Pancreas (tissue), 10 donors: ENCODE data around the gene TTLL5. TPM values are rescaled to one million over a fixed set of nuclear protein-coding genes. Genes with fewer than 3 reads are reported as not detected.

ENCODE experiments used
- ATAC-seq, 4 donors: fragments of 200-7000 bp; cut with Tn5 transposase; one replicate each; pipeline versions ENCODE4 v1.8.0 to v1.9.1; 2020; ENCODE audit warnings: mild to moderate bottlenecking in 4 of 4, moderate library complexity in 4 of 4
- DNase-seq, 6 donors: peaks; one replicate each; pipeline ENCODE4 v3.0.0-alpha.2; 2020
- FAIRE-seq: peaks from 2 replicates; lab custom pipeline; 2012; peaks lifted over from hg19 to GRCh38; lab: Jason Lieb, UNC
- H3K27ac ChIP-seq, 4 donors: fragments of 200-600 bp; sonication (generic); 1 replicate in 3 of 4; 2 replicates in 1 of 4; pipeline versions ENCODE4 v1.5.0 to v1.8.0; 2020
- H3K27me3 ChIP-seq, 4 donors: fragments of 200-600 bp; one replicate each; pipeline ENCODE4 v1.8.0; 2021
- H3K36me3 ChIP-seq, 3 donors: fragments of 200-600 bp; sonication (generic) in 1 of 3; one replicate each; pipeline versions ENCODE4 v1.5.0 to v1.8.0; 2020 to 2021
- H3K4me1 ChIP-seq, 3 donors: fragments of 200-600 bp; one replicate each; pipeline ENCODE4 v1.8.0; 2021
- H3K4me3 ChIP-seq, 4 donors: fragments of 200-600 bp; sonication (generic) in 2 of 4; one replicate each; pipeline versions ENCODE4 v1.5.0 to v1.8.0; 2020 to 2021
- H3K9me3 ChIP-seq, 4 donors: fragments of 200-600 bp; one replicate each; pipeline ENCODE4 v1.8.0; 2021
- WGBS, 2 donors: extraction: QIAGEN DNeasy Blood & Tissue Kit; methylation state at CpG; one replicate each; pipeline ENCODE4 v1.1.7; 2013; 5-methylcytosine and 5-hydroxymethylcytosine counted together
- intact Hi-C, 3 donors: fragments of 100-400 bp; cut with DNase I; formaldehyde crosslinking; loops; one replicate each; pipeline versions ENCODE4 v1.11.1 to v1.14.2; 2022
- polyA plus RNA-seq, 2 donors: library from polyadenylated mRNA; stranded (reverse); fragments of 200-250 nt; gene quantifications; one replicate each; pipeline ENCODE4 v1.2.3, GENCODE V29; 2013
- total RNA-seq, 6 donors: library from RNA; stranded (reverse); fragmentation: NEBNext Ultra II Directional in 4 of 6; extraction: Animal tissue kit (Norgen Biotek cat#: 25700) in 4 of 6; gene quantifications; one replicate each; pipeline versions ENCODE4 v1.2.1 to v1.2.4, GENCODE V29; 2021 to 2023
- TF ChIP-seq, protein P1 (sequence below), 4 donors: fragments of 200-600 bp; sonication (generic) in 3 of 4; IDR thresholded peaks; one replicate each; pipeline versions ENCODE4 v1.5.0 to v1.8.0; 2021; ENCODE audit warnings: antibody characterized with exemption in 4 of 4
- donor health status: healthy with polysubstance abuse.
- donor health status: DM: no; HTN: no; CAD: no; lungs with moderate emphysema.
- donor health status: DM: no; HTN: no; CAD: no.
- donor health status: control.
- donor health status: control.
- donor health status: Bipolar disorder and iron deficiency.
- donor health status: DM: yes; HTN: yes; CAD: no.
- donor health status: DM: no; HTN: no; CAD: no.
- donor health status: DM: no; HTN: no; CAD: no.
- donor health status: DM: yes; HTN: yes; CAD: no.

Gene TTLL5
- total and polyA plus RNA-seq, 8 donors, result 7.6 to 22.6 (median 12.0) TPM

DNA sequence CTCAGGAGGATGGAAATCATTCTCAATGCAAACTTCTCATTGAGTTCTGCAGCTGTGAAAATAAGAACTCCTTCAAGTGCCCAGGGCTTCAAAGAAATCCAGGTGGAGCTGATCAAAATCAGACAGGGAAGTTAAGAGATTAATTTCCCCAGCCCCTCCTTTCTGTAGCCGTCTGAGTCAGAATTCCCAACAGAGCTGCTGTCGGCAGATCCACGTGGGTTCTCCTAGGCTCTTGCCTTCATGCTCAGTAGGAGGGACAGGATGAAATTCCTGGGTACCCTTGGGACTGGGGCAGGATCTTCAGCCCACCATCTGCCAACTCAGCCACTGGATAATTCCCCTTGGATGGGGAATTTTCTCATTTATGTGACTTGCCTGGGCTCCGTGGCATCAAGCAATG, 307.4 kb downstream of the TTLL5 start:
- intact Hi-C loops, result no loop called here
- TF ChIP-seq, protein P1, sequence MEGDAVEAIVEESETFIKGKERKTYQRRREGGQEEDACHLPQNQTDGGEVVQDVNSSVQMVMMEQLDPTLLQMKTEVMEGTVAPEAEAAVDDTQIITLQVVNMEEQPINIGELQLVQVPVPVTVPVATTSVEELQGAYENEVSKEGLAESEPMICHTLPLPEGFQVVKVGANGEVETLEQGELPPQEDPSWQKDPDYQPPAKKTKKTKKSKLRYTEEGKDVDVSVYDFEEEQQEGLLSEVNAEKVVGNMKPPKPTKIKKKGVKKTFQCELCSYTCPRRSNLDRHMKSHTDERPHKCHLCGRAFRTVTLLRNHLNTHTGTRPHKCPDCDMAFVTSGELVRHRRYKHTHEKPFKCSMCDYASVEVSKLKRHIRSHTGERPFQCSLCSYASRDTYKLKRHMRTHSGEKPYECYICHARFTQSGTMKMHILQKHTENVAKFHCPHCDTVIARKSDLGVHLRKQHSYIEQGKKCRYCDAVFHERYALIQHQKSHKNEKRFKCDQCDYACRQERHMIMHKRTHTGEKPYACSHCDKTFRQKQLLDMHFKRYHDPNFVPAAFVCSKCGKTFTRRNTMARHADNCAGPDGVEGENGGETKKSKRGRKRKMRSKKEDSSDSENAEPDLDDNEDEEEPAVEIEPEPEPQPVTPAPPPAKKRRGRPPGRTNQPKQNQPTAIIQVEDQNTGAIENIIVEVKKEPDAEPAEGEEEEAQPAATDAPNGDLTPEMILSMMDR (IDR thresholded peaks at IDR 0.05), result no peak
- H3K9me3 ChIP-seq, result no peaks in the 10 kb centered on the region
- peaks cover 0 to 55% (median 11%) of the 10 kb centered on the region in 3 donors for H3K36me3 ChIP-seq
- DNase-seq (no peak), FAIRE-seq (no peak), ATAC-seq (peak in 3 of 4 donors; percentile 27 to 42 (median 38))
- 64 to 81% methylated on average over 4 of the region's 4 CpGs for WGBS, 2 donors
- H3K4me1 ChIP-seq, result peaks cover 1 to 11% (median 9%) of the 10 kb centered on the region in 3 donors
- no peaks in the 10 kb centered on the region for H3K27me3 ChIP-seq
- no peak overlapping the region for H3K4me3 ChIP-seq
- no peak overlapping the region for H3K27ac ChIP-seq

DNA sequence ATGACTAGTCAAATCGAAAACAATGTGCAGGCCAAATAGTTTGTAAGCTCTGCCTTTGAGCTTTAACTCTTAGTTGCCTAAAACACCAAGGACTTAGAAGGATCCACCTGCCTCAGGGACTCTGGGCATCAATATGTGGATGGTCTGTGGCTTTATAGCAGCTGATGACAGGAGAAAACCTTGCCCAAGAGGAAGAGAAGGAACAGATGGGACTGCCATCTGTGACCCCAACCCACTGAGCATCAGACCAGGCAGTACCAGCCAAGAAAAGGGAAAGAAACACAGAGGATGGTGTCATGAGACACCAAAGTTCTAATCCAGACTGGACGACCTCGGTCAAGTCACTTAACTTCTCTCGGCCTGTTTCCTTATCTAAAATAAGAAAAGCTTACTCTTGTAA, 308.1 kb downstream of the TTLL5 start:
- WGBS, 2 donors, result 76 to 89% methylated on average over 4 of the region's 4 CpGs
- Histone ChIP-seq H3K27ac (no peak overlapping the region), H3K4me1 (peaks cover 3 to 11% (median 9%) of the 10 kb centered on the region in 3 donors), H3K4me3 (no peak overlapping the region), H3K9me3 (no peaks in the 10 kb centered on the region), H3K36me3 (peaks cover 0 to 48% (median 5%) of the 10 kb centered on the region in 3 donors), H3K27me3 (no peaks in the 10 kb centered on the region)
- no peak for FAIRE-seq
- intact Hi-C loops, result no loop called here
- no peak for ATAC-seq
- no peak for DNase-seq
- TF ChIP-seq, protein P1 (IDR thresholded peaks at IDR 0.05), result no peak

DNA sequence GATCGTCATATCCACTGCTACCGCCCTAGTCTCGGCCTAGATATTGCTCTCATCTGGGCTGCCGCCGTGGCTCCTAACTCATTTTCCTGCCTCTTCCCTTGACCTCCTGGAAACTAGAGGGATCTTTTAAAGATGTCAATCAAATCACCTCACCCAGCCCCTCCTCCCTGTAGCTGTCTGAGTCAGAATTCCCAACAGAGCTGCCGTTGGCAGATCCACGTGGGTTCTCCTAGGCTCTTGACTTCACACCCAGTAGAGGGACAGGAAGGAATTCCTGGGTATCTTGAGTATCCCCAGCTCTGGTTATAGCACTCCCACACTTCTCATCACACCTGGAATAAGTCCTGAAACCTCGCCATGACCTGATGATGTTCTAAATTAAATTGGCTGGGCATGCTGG, 308.8 kb downstream of the TTLL5 start:
- ATAC-seq, result no peak

DNA sequence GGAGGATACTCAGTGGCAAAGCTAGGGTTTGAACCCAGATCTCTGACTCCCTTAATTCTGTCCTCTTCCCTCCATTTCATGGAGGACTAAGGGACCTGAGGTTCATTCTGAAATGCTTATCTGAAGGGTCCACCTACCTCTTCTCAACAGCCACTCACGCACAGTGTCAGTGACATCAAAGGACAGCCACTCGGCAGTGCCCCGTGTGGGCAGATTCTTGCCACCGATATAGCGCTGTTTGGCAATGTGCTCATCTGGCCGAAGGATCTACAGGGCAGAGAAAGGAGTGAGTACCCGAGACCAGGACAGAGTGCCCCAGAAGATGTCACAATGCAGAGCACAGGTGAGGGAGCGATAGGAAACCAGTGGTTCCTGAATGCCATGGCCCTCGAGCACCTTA, 309.9 kb downstream of the TTLL5 start:
- H3K36me3 ChIP-seq, result peaks cover 0 to 36% (median 5%) of the 10 kb centered on the region in 3 donors
- no peak overlapping the region for H3K27ac ChIP-seq
- WGBS, 2 donors, result 88 to 89% methylated on average over 9 of the region's 9 CpGs
- no peak for FAIRE-seq
- no peak overlapping the region for H3K4me3 ChIP-seq
- no peak for DNase-seq
- TF ChIP-seq, protein P1 (IDR thresholded peaks at IDR 0.05), result no peak
- peaks cover 3 to 11% (median 9%) of the 10 kb centered on the region in 3 donors for H3K4me1 ChIP-seq
- no peaks in the 10 kb centered on the region for H3K9me3 ChIP-seq
- intact Hi-C loops, result no loop called here
- H3K27me3 ChIP-seq, result no peaks in the 10 kb centered on the region
- ATAC-seq, result no peak

More for the DNA sequence above, 308.8 kb downstream of the TTLL5 start:
- Histone ChIP-seq H3K27ac (no peak overlapping the region), H3K9me3 (no peaks in the 10 kb centered on the region), H3K36me3 (peaks cover 0 to 40% (median 5%) of the 10 kb centered on the region in 3 donors), H3K27me3 (no peaks in the 10 kb centered on the region), H3K4me3 (no peak overlapping the region), H3K4me1 (peaks cover 3 to 11% (median 9%) of the 10 kb centered on the region in 3 donors)
- intact Hi-C loops, result no loop called here
- TF ChIP-seq, protein P1 (IDR thresholded peaks at IDR 0.05), result no peak
- no peak for DNase-seq
- WGBS, 2 donors, result 76% methylated on average over 8 of the region's 8 CpGs
- FAIRE-seq, result no peak

DNA sequence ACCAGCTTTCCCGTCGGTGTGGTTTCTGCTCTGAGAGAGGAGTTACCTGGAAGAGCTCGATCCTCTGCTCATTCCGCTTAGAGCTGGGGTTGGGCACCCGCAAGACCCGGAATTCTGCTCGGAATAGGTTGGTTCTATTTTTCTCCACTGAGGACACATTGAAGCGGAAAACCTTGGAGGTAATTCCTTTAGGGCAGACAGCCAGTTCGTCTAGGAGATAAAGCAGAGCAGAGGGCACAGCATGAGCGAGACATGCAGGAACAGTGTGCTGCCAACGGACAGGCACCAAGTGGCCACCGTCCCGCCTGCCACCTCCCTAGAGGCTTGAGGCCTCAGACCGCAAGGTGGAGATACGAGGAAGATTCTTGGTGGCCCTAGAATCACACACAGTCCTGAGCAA, 310.5 kb downstream of the TTLL5 start:
- intact Hi-C loops, result no loop called here
- DNase-seq, result no peak
- FAIRE-seq, result no peak
- Histone ChIP-seq H3K9me3 (no peaks in the 10 kb centered on the region), H3K4me1 (peaks cover 3 to 11% (median 9%) of the 10 kb centered on the region in 3 donors), H3K27me3 (no peaks in the 10 kb centered on the region), H3K36me3 (peaks cover 0 to 34% (median 5%) of the 10 kb centered on the region in 3 donors), H3K27ac (no peak overlapping the region), H3K4me3 (no peak overlapping the region)
- WGBS, 2 donors, result 92 to 93% methylated on average over 15 of the region's 15 CpGs
- TF ChIP-seq, protein P1 (IDR thresholded peaks at IDR 0.05), result no peak
- no peak for ATAC-seq
